ENCODE results near the gene SVIL.
"Not testable (repeated sequence)": the region's sequence is repeated elsewhere in the genome, so short reads cannot be mapped to it uniquely, and the experiment has no call there.

Gene SVIL

DNA sequence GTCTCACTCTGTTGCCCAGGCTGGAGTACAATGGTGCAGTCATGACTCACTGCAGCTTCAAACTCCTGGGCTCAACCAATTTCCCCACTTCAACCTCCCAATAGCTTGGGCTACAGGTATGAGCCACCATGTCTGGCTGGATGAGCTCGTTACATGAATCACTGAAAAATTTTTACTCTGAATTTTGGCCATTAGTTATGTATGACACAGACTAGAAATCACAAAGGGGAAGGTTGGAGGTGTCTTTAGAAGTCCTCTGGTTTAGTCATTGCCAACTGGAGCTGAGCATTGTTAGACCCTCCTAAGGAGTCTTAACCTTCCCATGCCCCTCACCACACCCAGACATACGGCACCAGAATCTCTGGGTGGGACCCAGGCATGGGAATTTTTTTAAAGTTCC, 34.7 kb downstream of the SVIL start:
- no peak for DNase-seq

DNA sequence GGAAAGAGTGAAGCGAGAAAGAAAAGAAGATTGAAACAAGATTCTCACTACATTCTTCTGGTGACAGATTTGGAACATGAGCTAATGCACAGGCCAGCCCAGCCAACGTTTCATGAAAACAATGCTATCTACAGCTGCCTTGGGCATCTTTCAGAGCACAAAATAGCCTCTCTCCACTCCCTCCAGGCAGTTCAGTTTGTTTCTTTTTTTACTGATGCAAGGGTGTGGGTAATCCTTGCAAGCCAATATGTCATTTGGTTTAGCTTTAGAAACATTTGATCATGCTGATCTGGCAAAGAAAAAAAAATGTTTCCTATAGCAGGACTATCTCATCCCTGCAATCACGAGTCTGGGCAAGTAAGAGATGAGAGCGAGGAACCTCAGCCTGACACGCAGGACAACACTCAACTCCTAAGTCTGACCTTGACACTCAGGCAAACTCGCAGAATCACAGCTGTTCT, 35.9 kb downstream of the SVIL start:
- no peak for DNase-seq

DNA sequence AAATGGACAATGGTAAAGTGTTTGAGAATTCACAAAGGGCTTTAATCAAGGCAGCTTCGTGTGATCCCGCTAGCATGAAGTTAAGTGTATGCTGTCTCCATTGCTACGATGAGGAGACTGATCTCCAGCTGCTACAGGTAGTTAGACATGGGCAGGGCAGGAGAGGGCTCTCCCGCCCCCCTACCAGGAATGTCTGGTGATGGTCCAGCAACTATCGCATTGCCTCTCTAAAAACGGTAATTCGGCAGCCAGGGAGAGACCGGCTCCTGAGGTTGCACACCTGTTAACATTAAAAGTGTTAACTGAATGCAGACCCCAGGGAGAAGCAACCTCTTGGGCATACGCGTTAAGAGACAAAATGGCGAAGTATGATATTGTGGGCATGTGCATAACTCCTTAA, 37.9 kb downstream of the SVIL start:
- no peak for DNase-seq

DNA sequence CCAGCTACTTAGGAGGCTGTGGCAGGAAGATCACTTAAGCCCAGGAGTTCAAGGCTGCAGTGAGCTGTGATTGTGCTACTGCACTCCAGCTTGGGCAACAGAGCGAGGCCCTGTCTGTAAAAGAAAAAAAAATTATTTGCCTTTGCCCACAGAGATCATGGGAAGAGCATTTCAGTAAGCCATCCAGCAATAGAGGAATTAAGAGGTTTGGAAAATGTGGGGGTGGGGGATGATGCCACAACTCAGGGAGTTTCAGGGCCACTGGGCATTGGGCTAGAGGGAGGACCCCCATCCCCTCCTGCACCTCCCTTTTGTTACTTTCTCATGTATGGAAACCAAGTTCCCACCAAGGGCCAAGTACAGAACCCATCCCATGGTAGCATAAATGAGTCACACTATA, 38.4 kb downstream of the SVIL start:
- no peak for DNase-seq

DNA sequence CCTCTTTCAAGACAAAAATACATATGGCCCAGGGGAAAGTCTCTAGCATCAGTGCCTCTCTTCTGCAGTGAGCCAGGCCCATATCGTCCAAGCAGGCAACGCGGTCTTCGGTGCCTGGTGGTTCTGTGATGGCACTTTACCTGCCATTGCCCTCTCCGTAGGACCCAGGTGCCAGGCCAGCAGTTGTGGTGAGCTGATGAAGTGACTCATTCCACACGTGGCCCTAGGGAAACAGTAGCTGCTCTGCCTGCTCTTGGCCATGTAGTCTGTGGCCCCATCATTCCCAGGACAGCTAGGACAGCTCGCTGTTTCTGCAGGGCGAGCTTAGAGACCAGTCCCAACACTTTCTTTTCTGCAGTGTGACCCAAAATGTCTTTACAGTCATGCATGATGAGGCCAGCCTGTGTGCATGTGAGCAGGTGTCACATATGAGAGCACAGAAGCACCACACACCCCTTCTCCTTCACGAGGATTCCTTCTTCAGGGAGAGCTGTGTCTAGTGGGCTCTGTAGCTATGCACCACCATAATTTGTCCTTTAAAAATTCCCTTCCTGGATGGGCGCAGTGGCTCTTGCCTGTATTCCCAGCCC, 39.0 kb downstream of the SVIL start:
- DNase-seq = no peak

DNA sequence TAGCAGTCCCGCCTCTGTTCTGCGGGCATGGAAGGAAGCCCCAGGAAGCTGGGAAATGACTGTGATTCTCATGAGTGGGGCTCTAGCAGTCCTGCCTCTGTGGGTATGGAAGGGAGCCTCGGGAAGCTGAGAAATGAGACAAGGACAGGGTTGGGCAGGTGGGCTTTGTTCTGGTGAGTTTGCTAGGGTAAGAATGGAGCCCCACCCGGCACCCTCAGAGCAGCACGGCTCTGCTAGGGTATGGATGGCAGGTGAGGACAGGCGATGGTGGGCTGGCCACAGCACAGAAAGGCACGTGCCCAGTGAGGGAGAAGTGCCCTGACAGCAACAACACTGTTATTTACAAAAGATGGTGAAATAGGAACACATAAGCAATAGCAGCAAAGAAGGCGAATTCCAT, 39.6 kb downstream of the SVIL start:
- DNase-seq = no peak

DNA sequence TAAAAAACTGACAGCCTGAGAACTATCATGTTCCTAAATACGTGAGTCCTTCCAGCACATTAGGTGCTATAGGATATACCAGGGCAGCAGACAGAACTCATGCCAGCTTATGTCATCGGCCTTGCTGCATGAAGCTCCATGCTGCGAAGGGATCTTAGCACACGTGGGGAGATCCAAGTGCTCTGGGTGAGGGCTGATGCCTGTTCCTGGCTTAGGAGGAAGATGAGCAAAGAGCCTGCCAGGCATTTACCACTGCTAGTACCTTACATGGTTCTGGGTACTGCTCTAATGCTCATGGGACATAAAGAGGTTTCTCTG, 43.2 kb downstream of the SVIL start:
- DNase-seq = no peak

DNA sequence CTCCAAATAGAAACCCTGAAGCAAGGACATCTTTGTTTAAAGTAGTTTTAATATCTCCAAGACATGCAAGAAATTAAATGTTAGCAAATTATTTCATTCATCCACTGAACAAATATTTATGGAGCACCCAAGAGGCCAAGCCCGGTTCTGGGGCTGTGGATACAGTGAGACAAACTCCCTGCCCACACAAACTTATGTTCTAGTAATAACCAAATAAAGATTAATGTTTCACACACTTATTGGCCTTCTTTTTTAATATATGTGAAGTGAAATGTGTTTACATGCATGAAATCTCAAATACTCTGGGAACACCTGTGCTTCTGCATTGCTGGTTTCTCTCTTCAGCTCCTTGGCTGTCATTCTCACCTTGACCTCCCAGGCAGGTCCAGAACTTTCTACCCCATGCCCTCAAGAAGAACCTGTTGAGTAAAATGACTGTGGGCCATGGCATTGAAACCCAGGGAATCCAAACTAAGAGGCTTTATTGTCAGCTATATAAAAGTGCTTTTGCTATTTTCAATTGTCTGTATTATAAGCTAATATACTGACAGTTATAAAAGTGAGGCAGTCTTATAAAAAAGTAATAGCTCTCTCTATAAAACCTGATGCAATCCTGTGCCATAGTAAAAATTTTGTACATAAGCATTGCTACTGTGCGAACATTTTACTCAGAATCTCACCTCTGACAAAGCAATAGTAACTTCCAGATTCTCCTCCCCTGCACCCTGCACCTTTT, 43.7 kb downstream of the SVIL start:
- DNase-seq = no peak

DNA sequence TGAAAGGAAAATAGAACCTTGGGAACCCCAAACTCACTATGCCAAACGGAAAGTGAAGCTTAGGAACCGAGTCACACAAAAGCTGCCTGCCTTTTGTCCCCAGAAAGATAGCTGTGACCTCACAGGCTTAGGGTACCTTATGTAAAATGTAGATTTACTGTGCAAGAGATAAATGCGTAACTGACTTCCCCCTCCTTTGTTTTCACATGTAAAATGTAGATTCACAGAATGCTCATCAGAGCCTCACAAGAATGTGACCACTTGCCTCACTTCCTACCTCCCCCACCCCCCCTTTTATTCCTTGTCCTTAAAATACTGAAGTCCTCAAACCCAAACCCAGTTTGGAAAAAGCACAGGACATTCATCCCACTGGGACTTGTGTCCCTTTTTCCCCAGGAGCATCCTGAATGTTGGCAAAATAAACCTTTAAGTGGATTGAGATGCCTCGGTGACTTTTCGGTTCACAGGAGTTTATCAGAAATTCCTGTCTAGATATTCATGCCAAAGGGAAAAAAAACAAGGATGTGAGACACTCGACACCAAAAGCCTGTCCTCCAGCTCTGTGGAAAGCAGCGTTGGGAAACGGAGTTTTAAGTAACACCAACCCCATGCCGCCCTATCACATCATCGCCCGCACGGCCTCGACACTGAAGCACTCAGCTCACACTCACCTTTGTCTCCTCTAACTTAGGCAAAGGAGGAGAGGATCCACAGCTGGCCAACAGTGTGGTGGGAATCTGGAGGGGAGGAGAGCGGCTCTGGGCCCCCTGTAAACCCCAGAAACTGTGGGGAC, 45.9 kb downstream of the SVIL start:
- no peak for DNase-seq

DNA sequence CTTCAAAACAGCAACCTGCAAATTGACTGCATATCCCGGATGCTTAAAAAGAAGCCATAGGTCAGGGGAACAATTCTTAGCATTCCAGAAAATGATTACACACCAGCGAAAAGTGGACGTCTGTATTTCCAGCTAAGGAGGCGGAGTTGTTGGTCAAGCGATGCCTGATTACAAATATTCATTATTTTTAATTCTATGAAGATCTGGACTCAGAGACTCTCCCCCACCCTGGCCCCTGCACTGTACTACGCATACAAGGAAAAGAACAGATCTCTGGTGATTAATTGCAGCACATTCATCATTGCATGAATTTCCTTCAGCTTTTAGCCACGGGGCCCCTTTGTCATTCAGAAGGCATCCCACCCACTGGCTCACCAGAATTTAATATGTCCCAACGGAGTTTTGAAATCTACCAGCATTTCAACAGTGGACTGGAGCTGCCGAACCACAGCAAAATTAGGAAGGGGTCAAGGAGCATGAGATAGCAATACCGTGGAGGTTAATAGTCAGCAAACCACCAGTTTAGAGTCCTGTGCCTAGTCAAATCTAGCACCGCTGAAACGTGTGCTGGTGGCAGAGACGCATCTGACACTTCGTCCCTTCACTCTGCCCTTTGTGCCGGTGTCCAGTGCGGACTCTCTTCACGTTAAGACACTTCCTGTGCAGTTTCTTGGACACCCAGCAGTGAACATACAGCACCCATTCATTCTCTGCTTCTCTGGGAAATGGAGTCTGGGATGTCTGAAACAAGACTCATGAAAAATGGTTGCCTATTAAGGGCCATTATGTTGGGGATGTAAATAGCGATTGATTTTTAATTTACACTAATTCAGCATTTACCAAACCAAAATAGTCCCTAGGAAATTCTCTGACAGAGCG, 46.8 kb downstream of the SVIL start:
- not testable (repeated sequence) for DNase-seq

DNA sequence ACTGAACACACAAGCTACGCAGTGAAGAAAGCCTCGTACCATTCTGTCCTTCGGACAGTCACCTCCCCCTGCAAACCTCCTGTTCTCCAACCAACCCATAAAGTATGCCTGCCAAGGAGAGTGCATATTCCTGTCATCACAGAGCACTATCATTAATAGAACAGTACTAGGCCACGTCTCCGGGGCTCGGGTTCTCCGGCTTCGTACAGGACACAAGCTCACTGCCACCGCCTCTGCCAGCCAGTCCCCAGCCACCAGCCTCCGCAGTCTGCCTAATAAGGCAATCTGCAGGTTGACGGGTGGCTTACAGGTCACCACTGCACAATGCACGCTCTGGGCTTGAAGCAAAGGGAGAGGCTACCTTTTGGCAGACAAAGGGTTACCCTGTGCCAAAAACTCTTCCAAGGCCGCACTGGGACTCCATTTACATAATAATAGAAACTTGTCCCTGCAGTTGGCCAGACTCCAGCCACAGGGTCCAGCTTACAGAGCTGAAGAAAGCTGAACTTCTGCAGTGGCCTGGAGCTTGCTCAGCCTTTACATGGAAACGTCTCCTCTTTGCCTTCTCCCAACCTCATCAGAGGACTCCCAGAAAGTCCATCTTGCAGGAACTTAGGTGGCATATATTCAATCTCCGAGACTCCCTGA, 47.5 kb downstream of the SVIL start:
- DNase-seq = not testable (repeated sequence)

DNA sequence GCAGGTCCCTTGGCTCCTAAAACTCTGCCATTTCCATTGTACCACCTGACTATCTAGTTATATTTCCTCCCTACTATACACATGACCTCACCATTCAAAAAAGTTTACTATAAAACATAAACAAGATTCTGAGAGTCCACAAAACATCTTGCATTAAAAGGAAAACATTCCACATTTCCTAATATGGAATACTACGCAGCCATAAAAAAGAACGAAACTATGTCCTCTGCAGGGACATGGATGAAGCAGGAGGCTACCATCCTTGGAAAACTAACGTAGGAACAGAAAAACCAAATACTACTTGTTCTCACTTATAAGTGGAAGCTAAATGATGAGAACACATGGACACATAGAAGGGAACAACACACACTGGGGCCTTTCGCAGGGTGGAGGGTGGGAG, 48.3 kb downstream of the SVIL start:
- no peak for DNase-seq

DNA sequence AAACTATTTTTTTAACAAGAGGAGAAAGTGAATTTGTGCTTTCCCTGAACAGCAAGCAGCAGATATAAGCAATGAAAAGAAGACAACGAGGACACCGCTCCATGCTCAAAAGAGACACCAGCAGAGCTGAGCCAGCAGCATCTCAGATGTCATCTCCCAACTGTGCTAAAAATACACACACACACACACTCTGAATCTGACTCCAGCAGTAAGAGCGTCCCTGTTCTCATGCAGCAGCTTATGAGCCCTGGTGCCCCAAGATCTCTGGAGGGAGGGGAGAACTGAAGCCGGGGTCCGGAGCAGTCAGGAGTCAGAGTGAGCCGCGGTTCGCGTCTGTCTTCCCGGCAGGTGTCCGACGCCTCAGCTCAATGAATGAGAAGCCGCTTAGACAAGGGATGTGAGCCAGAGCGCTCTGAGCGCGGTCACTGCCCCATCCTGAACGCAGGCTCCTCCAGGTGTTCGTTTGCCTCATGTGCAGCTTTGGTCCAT, 49.2 kb downstream of the SVIL start:
- no peak for DNase-seq

DNA sequence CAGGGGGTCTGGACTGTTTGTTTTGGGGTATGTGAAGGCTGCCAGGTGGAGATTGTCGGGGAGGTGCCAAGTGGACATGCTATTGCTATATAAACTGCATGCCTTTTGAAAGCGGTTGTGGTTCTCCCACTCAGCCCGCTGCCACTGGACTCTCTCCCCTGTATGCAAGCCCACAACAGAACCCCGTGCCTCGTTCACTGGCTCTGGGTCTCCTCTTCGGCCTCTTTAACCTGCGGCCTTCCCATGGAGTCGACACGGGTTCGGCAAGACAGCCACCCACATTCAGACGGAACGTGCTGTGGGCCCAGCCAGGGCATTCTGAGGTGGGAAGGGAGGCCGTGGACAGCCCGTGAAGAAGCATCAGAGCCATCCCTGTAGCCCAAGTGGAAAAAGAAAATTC, 50.3 kb downstream of the SVIL start:
- no peak for DNase-seq

DNA sequence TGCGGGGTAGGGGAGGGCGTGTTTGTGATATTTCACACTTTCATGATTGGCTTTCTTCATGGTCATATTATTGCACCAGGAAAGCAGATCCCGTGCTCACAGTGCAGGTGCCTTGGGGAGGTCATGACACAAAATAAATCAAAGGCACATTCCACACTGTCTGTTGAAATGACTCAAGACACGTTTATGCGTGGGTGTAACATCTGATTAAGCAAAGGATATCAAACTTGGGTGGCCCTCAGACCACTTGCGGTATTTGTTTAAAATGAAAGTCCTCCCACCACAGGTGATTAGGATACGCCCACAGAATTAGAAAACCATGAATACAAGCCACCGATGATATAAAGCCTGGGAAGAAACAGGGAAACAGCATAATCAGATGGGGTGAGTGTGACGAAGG, 51.1 kb downstream of the SVIL start:
- no peak for DNase-seq

DNA sequence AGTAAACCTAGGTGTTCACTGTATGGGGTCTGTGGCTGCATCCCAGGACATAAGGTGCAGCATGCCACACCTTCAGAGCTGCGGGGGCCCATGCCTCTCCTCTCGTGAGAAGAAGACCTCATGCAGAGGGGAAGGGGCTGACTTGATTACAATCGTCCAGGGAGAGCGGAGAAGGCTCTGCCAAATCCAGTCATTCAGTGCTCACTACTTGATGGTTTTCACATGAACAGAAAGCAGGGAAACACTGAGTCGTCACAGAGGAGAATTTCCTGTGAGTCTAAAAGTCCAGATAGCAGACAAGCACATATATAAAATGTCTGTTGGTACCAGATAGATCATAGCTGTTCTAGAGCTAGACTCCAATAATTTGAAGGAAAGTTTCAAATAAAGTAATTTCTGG, 52.0 kb downstream of the SVIL start:
- not testable (repeated sequence) for DNase-seq

DNA sequence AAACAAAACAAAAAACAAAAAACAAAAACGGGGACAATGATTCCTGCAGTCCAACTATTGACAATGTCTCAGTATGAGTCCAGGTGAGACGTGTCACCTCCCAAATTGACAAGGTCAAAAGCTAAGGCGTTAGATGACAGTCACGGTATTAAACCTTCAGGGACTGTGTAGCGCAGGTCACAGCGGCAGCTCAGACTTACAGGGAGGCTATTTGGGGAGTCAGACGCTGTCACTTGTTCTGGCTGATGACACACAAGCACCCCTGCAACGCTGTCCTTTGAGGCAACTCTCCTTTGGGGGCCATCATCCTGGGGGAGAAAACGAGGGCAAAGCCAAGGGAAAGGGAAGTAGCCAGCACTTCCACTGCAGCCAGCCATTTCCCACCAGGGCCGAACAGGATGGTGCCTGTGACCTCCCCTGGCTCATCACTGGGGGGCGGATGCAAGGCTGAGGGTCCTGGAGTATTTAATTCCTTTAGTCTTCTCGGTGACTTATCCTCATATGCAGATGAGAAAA, 55.3 kb downstream of the SVIL start:
- DNase-seq = no peak

DNA sequence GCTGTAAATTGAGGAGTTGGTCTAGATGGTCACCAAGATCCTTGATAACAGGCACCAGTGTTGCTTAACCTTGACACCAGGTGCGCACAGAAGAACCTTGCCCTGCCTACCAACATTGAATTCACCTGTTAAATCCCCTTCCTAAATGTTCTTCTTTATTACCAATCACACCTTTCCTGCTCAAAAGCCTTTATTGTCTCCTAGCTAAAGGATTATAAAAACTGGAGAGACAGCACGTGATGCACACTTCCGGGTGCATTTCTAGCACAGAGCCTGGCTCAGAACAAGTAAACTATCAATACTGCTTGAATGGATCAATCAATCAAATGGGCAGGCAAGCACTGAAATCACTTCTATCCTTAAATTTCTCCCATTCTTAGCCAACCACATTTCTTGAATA, 56.3 kb downstream of the SVIL start:
- no peak for DNase-seq

DNA sequence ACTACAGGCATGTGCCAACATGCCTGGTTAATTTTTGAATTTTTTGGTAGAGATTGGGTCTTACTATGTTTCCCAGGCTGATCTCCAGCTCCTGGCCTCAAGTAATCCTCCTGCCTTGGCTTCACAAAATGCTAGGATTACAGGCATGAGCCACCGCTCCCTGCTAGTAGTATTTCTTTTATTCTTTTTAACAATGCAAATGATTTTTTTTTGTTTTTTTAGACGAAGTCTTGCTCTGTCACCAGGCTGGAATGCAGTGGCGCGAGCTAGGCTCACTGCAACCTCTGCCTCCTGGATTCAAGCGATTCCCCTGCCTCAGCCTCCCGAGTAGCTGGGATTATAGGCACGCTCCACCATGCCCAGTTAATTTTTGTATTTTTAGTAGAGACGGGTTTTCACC, 58.1 kb downstream of the SVIL start:
- no peak for DNase-seq

DNA sequence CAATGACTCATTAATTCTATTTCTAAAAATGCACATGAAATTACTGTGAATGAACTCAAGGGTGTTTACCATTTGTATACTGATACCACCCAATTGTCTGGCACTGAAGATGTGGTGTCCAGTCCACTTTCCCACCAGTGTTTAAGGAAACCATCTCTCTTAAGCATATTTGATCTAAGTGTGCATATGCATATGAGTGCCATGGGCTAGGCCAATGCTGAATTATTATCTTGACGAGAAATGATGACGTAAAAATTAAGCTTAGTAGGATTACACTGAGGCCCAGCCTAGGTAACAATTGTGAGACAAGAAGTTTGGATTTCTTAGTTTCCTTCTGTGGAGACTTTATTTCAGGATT, 59.7 kb downstream of the SVIL start:
- DNase-seq = no peak

DNA sequence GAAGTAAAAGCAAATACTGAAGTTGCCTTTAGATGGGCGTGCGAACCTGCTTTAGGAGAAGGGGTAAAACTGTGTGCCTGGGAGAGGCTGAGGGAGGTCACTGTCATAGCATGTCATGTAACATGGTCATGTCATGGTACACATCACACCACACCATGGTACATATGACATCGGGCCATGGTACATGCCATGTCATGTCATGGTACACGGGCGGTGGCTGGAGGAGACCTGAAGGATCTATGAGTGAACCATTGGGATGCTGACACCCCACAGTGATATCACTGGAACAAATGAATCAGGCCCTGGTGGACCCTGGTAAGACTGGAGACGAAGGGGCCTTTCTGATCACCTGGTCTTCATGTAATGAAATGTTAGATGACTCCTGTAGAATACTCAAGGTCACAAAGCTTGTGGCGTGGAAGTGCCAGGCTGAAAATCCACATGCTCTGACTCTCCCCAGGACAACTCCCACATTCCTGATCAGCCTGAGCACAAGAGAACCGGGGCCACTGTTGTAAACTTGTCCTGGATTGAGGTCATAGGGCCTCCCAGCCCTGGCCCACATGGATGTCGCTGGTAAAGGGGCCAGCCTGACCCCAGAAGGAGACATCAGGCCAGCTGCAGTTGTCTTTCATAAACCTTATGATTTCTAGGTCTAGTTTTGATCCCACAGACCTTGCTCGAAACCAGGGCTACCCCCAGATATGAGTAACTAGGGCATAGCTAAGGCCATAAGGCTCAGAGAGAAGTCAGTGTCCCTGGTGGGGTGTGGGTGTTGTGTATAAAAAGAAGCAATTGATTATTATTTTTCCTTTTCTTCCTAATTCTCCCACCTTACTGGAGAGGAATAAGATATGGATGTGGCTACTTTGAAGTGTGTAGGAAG, 60.3 kb downstream of the SVIL start:
- DNase-seq = not testable (repeated sequence)

Measured in Kasumi-1 (cell line).